IPS-15b (cell line): ENCODE data around the gene MPZL1.

Experiments
- H3K27me3 ChIP-seq: one replicate; pipeline ENCODE4 v1.6.1; 2013; ENCODE audit warnings: low read length; ENCODE audit not compliant: control insufficient read depth, insufficient read depth
- H3K36me3 ChIP-seq: one replicate; pipeline ENCODE4 v1.6.1; 2013; ENCODE audit warnings: low read length; ENCODE audit not compliant: control insufficient read depth, insufficient read depth
- H3K4me1 ChIP-seq: one replicate; pipeline ENCODE4 v1.6.1; 2013; ENCODE audit warnings: mild to moderate bottlenecking, low read length; ENCODE audit not compliant: control insufficient read depth, insufficient read depth
- H3K4me3 ChIP-seq: one replicate; pipeline ENCODE4 v1.5.1; 2013; ENCODE audit warnings: low read depth, low read length
- H3K9ac ChIP-seq: one replicate; pipeline ENCODE4 v1.6.1; 2013; ENCODE audit warnings: low read depth, mild to moderate bottlenecking, low read length
- H3K9me3 ChIP-seq: one replicate; pipeline ENCODE4 v1.6.1; 2013; ENCODE audit warnings: mild to moderate bottlenecking, low read length; ENCODE audit not compliant: control insufficient read depth, insufficient read depth

MPZL1 gene

DNA sequence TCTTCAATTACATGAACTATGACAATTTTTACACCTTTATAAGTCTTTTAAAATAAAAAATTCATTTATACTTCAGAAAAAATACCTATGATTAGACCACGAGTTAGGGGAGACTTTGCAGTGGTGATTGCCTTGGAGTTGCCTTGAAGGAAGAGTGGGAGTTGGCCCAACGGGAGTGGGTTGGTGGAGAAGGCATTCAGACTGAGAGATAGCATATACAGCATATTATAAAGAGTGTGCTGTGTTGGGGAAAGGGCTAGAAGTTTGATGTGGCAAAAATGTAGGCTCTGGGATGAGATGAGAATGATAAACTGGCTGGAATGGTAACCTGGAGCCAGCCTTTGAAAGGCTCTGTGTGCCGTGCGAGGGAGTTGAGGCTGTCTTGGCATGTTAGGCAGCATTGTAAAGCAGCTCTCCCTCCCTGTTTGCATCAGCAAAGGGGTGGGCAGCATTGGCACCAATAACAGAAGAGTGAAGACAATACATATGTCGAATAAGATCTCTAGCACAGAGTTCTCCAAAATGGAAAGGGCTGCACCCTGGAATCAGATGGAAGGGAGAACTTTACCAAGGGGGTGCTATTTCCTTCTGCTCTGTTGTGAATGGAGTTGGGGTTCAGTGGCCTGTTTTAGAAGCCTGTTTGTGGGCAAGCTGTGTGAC is 24.4 kb downstream of the MPZL1 start:
- no peaks in the 10 kb centered on the region for H3K27me3 ChIP-seq
- no peak overlapping the region for H3K9ac ChIP-seq
- H3K9me3 ChIP-seq: no peaks in the 10 kb centered on the region
- no peaks in the 10 kb centered on the region for H3K36me3 ChIP-seq
- H3K4me1 ChIP-seq: no peaks in the 10 kb centered on the region
- H3K4me3 ChIP-seq: no peak overlapping the region

DNA sequence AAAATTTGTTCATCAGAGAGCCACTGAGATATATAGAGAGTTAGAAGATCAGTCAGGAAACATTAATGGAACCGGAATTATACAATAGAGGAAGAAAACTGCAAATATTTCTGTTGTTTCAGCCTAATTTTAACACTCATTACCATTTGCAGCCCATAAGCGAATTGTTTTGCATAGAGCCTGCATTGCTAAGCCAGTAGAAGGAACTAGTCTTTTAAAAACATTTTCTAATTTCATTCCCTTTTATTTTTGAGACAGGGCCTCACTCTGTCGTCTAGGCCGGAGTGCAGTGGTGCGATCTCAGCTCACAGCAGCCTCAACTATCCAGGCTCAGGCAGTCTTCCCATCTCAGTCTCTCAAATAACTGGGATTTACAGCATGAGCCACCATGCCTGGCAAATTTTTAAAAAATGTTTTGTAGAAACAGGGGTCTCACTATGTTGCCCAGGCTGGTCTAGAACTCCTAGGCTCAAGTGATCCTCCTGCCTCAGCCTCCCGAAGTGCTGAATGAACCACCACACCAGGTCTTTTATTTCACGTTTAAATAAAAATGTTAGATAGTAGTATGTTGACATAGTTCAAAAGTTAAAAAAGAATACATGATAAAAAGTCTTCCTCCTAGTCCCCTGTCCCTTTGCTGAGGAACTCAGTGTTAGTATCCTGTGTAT is 25.3 kb downstream of the MPZL1 start:
- H3K36me3 ChIP-seq: no peaks in the 10 kb centered on the region
- H3K9ac ChIP-seq: no peak overlapping the region
- H3K4me1 ChIP-seq: no peaks in the 10 kb centered on the region
- H3K4me3 ChIP-seq: no peak overlapping the region
- H3K27me3 ChIP-seq: no peaks in the 10 kb centered on the region
- no peaks in the 10 kb centered on the region for H3K9me3 ChIP-seq

DNA sequence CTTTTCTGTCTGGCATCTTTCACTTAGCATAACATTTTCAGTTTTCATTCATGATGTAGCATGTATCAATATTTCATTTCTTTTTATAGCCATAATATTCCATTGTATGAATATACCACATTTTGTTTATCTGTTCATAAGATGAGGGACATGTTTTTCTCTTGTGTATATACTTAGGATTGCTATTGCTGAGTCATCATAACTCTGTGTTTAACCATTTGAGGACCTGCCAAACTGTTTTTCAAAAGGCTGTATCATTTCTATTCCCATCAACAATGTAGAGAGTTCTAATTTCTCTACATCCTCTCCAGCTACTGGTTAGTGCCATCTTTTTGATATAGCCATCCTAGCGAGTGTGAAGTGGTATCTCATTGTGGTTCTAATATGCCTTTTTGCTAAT is 26.2 kb downstream of the MPZL1 start:
- Histone ChIP-seq H3K36me3 (no peaks in the 10 kb centered on the region), H3K27me3 (no peaks in the 10 kb centered on the region), H3K9ac (no peak overlapping the region), H3K4me3 (no peak overlapping the region), H3K9me3 (no peaks in the 10 kb centered on the region), H3K4me1 (no peaks in the 10 kb centered on the region)

DNA sequence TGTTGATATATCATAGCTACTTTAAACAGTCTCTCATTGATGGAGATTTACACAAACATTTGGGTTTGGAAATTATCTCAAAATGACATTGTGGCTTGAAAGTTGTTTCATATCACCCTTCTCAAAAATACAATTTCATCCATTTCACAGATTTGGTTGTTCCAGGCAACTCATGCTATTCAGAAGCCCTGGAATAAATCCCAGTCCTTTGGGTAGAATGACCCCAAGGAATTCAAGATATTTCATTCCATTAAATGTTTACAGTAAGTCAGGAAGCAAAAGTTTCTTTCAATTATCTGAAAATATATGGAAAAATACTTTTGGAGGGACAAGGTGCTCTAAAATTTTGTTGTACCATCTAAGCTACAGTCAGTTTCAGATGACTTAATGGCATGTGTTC is 27.1 kb downstream of the MPZL1 start:
- Histone ChIP-seq H3K9ac (no peak overlapping the region), H3K27me3 (no peaks in the 10 kb centered on the region), H3K4me3 (no peak overlapping the region), H3K9me3 (no peaks in the 10 kb centered on the region), H3K4me1 (no peaks in the 10 kb centered on the region), H3K36me3 (no peaks in the 10 kb centered on the region)

DNA sequence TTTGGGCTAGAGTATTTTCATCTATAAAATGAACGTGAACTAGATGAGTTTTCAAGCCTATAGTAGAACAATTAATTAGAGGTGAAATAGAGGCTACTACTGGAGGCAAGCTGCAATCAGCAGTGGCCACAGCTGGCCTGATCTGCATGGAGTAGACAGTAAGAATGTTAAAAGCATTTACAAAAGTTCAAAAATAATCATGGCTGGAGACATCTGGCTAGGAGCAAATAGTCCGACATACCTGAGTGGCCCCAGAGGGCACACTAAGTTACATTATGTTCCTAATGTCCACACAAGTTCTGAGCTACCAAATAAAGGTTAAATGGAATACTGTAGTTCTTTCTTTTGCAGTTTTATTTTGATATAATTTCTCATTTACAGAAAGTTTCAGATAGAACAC is 28.0 kb downstream of the MPZL1 start:
- no peaks in the 10 kb centered on the region for H3K36me3 ChIP-seq
- no peaks in the 10 kb centered on the region for H3K27me3 ChIP-seq
- no peaks in the 10 kb centered on the region for H3K9me3 ChIP-seq
- no peak overlapping the region for H3K4me3 ChIP-seq
- no peaks in the 10 kb centered on the region for H3K4me1 ChIP-seq
- no peak overlapping the region for H3K9ac ChIP-seq

DNA sequence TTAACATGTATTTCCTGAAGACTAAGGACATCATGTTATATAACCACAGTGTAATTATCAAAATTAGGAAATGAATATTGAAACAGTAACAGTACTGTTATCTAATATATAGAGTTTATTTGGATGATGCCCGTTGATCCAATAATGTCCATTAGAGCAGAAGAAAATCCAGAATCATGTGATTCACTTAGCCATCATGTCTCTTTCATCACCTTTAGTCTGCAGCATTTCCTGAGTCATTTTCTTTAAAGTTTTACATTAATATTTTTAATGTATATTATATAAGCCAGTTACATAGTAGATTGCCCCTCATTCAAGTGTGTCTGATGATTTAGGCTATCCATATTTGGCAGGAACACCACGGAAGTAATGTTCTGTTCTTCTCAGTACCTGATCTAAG is 28.9 kb downstream of the MPZL1 start:
- H3K9ac ChIP-seq: no peak overlapping the region
- no peaks in the 10 kb centered on the region for H3K27me3 ChIP-seq
- no peak overlapping the region for H3K4me3 ChIP-seq
- H3K4me1 ChIP-seq: no peaks in the 10 kb centered on the region
- no peaks in the 10 kb centered on the region for H3K9me3 ChIP-seq
- no peaks in the 10 kb centered on the region for H3K36me3 ChIP-seq

DNA sequence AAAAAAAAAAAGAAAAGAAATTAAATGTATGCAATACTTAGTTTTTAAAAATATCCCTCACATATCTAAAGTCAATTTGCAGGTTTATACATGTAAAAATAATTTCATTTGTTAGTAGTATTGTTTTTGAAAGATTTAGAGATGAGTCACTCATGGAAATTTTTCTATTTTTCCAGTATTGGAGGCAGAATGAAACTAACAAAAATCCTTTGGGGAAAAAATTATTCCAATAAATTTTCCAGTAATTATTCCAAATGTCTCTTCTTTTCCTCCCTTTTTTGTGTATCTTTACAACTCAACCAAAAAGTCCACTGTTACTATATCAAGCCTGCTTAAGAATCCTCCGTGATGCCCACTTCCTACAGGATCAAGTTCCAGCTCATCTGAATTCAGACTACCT is 29.9 kb downstream of the MPZL1 start:
- Histone ChIP-seq H3K4me3 (no peak overlapping the region), H3K27me3 (no peaks in the 10 kb centered on the region), H3K9me3 (no peaks in the 10 kb centered on the region), H3K4me1 (no peaks in the 10 kb centered on the region), H3K36me3 (no peaks in the 10 kb centered on the region), H3K9ac (no peak overlapping the region)

DNA sequence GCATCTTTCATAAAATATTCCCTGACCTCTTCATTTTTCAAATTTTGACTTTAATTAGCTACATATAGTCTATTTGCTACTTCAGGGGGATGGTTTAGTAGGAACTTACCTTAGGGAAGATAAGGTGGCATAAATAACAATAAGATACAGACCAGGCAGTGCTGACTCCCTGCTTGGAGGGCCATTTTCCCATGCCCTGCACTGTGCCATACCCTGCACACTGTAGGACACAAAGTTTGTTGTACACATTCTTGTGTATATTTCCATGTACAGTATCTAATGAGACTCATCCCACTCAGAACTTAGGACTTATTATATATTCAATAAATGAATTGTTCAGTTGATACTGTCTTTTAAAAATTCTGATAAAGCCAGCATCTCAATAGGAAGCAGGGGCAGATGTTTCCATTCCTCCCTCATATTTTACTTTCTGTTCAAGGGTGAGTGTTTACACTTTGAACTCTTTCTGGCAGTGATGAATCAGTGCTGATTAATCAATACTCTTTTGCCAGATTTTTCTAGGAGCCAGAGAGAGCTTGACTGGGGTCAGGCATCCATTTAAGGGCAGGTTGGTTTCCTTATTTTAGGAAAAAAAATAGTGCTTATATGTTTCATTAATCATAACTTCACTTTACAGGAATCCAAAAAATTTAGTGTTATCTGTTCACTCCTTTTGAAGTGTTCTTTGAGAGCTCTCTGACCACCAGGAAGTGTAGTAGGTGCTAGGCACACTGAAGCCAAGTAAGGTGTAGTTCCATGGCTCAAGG is 30.6 kb downstream of the MPZL1 start:
- H3K9me3 ChIP-seq: no peaks in the 10 kb centered on the region
- H3K27me3 ChIP-seq: no peaks in the 10 kb centered on the region
- H3K9ac ChIP-seq: no peak overlapping the region
- H3K36me3 ChIP-seq: no peaks in the 10 kb centered on the region
- no peak overlapping the region for H3K4me3 ChIP-seq
- no peaks in the 10 kb centered on the region for H3K4me1 ChIP-seq

DNA sequence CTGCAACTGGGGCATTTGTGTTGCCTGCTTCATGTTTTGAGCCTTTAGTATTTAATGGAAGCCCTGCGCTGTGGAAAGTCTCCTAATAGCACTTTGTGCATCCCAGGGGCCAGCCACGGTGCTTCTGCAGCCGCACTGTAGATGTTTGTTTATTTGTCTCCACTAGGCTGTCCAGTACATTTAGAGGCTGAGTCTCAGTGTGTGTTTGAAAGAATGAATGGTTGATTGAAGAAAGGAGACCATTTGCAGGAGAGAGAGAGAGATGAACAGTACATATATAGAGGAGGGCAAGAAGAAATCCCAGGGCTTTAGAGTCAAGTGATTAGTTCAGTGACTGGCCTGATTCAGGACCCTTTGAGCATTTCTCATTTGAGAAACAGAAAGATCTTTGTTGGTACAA is 33.9 kb downstream of the MPZL1 start:
- no peaks in the 10 kb centered on the region for H3K36me3 ChIP-seq
- H3K4me3 ChIP-seq: no peak overlapping the region
- no peak overlapping the region for H3K9ac ChIP-seq
- no peaks in the 10 kb centered on the region for H3K4me1 ChIP-seq
- no peaks in the 10 kb centered on the region for H3K9me3 ChIP-seq
- no peaks in the 10 kb centered on the region for H3K27me3 ChIP-seq

DNA sequence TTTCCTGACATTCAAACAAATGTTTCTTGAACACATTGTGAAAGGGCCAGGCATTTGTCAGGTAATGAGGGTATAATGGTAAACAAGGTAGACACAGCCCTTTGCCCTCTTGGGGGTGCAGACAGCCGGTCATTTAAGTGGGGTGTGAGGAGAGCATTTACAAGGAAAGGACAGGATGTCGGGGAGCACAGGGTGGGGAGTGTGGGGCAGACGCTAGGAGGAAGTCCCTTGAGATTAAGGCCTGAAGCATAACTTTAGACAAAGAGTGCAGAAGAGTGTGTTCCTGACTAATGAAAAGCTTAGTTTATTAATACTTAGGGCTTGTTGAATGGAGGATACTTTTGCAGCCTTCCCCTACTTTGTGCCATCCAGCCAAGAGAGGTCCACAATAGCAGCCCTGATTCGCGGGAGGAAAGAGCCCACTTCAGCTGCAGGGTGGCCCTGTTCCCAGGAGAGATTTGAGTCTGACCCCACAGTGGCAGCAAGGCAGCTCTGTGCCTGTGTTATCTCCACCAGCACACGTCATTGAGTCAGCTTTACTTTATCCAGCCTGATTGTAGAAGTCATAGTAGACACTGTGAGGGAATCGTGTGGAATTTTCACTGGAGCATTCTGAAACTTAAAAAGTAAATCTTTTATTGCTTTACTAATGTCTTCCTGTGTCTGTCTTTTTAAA is 35.1 kb downstream of the MPZL1 start:
- H3K27me3 ChIP-seq: no peaks in the 10 kb centered on the region
- H3K9ac ChIP-seq: no peak overlapping the region
- no peak overlapping the region for H3K4me3 ChIP-seq
- no peaks in the 10 kb centered on the region for H3K9me3 ChIP-seq
- no peaks in the 10 kb centered on the region for H3K36me3 ChIP-seq
- H3K4me1 ChIP-seq: no peaks in the 10 kb centered on the region

DNA sequence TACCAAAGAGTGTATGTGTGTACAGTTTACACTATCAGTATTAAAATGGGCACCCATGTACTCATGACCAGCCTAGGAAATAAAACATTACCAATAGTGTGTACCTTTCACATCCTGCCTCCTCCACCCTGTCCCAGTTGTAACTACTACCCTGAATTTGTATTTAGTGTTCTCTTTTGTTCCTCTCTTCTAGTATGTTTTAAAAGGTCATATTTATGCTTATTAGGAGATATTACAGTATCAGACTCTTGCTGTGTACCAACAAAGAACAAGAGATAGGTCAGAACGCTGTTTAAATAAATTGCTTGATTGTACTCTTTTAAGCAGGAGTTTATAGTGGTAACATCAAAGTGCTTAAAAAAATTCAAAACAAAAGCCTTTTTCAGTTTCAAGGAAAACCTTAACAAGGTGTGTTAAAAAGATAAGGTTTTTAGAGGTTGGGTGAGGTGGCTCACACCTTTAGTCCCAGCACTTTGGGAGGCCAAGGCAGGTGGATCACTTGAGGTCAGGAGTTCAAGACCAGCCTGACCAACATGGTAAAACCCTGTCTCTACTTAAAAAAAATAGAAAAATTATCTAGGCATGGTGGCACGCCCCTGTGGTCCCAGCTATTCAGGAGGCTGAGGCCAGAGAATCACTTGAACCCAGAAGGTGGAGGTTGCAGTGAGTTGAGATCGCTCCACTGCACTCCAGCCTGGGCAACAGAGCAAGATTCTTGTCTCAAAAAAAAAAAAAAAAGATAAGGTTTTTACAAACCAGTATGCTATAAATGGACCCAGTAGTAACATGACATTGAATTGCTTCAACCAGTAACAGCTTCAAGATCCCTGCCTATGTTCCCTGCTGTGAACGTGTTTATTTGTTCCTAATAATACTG is 35.9 kb downstream of the MPZL1 start:
- Histone ChIP-seq H3K4me1 (no peaks in the 10 kb centered on the region), H3K9ac (no peak overlapping the region)

More for the DNA sequence above, 35.9 kb downstream of the MPZL1 start:
- no peaks in the 10 kb centered on the region for H3K27me3 ChIP-seq
- no peaks in the 10 kb centered on the region for H3K9me3 ChIP-seq
- H3K36me3 ChIP-seq: no peaks in the 10 kb centered on the region
- H3K4me3 ChIP-seq: no peak overlapping the region
